H1 (cell line): ENCODE measurements around the gene KCTD7. TPM values are rescaled to one million over a fixed set of nuclear protein-coding genes. Genes with fewer than 3 reads are reported as not detected.

Source experiments
- CTCF ChIA-PET: fragments of 300-600 bp; sonication (Branson Sonifier 250); formaldehyde crosslinking; loops from one replicate; lab custom pipeline; 2021; ENCODE audit not compliant: partially characterized antibody; lab: Charles Lee
- POLR2A ChIA-PET: fragments of 300-600 bp; sonication (Branson Sonifier 250); formaldehyde crosslinking; loops from one replicate; lab custom pipeline; 2021; ENCODE audit warnings: inconsistent platforms; ENCODE audit not compliant: partially characterized antibody; lab: Charles Lee
- DNase-seq, 2 experiments: peaks; one replicate each; pipeline versions ENCODE4 v3.0.0 to v3.0.0-alpha.2; 2010 to 2022; ENCODE audit warnings: low spot score in 2 of 2, low read depth in 1 of 2, mixed read lengths in 1 of 2
- FAIRE-seq: peaks from 2 replicates; lab custom pipeline; 2011; peaks lifted over from hg19 to GRCh38; lab: Jason Lieb, UNC
- H2AFZ ChIP-seq: 2 replicates; pipeline ENCODE4 v1.8.1; 2012; ENCODE audit warnings: low read length, inconsistent platforms
- H2AK5ac ChIP-seq: 2 replicates; pipeline ENCODE4 v1.6.1; 2013; ENCODE audit warnings: low read depth, low read length
- H2BK120ac ChIP-seq: replicated peaks from 2 replicates; pipeline ENCODE3; 2013; ENCODE audit warnings: low read depth, low read length, inconsistent platforms
- H2BK12ac ChIP-seq: 2 replicates; pipeline ENCODE4 v1.6.1; 2013; ENCODE audit warnings: low read depth, low read length
- H2BK15ac ChIP-seq: 2 replicates; pipeline ENCODE4 v1.6.1; 2013; ENCODE audit warnings: low read length
- H2BK20ac ChIP-seq: 2 replicates; pipeline ENCODE4 v1.6.1; 2013; ENCODE audit warnings: low read length
- H2BK5ac ChIP-seq: 2 replicates; pipeline ENCODE4 v1.6.1; 2013; ENCODE audit warnings: low read depth, low read length
- H3K14ac ChIP-seq: 2 replicates; pipeline ENCODE4 v1.6.1; 2013; ENCODE audit warnings: inconsistent platforms; ENCODE audit not compliant: insufficient read length
- H3K18ac ChIP-seq: 2 replicates; pipeline ENCODE4 v1.6.1; 2013; ENCODE audit warnings: low read length; ENCODE audit errors: extremely low read depth
- H3K23ac ChIP-seq: 2 replicates; pipeline ENCODE4 v1.6.1; 2013; ENCODE audit warnings: inconsistent platforms; ENCODE audit not compliant: insufficient read length
- H3K23me2 ChIP-seq: 2 replicates; pipeline ENCODE4 v1.6.1; 2013; ENCODE audit warnings: low read depth, low read length
- H3K27ac ChIP-seq: 2 replicates; pipeline ENCODE4 v1.6.1; 2011; ENCODE audit warnings: low read depth, low read length, inconsistent platforms
- H3K27me3 ChIP-seq, 4 experiments: replicated peaks in 1 of 4; 1 replicate in 1 of 4; 2 replicates in 3 of 4; pipeline versions ENCODE4 v1.6.1 to v1.8.1; 2011 to 2013; ENCODE audit warnings: low read length in 3 of 4, mild to moderate bottlenecking in 3 of 4, inconsistent platforms in 2 of 4, mixed read lengths in 2 of 4, moderate library complexity in 1 of 4; ENCODE audit not compliant: control insufficient read depth in 3 of 4, insufficient read depth in 3 of 4; ENCODE audit errors: extremely low read depth in 1 of 4
- H3K36me3 ChIP-seq, 4 experiments: 2 replicates each; pipeline versions ENCODE4 v1.6.1 to v1.8.1; 2011 to 2013; ENCODE audit warnings: mild to moderate bottlenecking in 4 of 4, low read length in 3 of 4, moderate library complexity in 2 of 4, control low read depth in 1 of 4, inconsistent platforms in 1 of 4; ENCODE audit not compliant: insufficient read depth in 4 of 4, control insufficient read depth in 2 of 4
- H3K4ac ChIP-seq: replicated peaks from 2 replicates; pipeline ENCODE3; 2013; ENCODE audit warnings: low read length, low read depth, mixed read lengths, inconsistent platforms; ENCODE audit not compliant: insufficient read length
- H3K4me1 ChIP-seq, 4 experiments: replicated peaks in 1 of 4; 1 replicate in 1 of 4; 2 replicates in 3 of 4; pipeline versions ENCODE4 v1.6.1 to v1.8.1; 2011 to 2013; ENCODE audit warnings: low read length in 3 of 4, inconsistent platforms in 2 of 4, mixed read lengths in 1 of 4; ENCODE audit not compliant: insufficient read depth in 4 of 4, control insufficient read depth in 3 of 4
- H3K4me2 ChIP-seq, 2 experiments: 2 replicates each; pipeline versions ENCODE4 v1.6.1 to v1.8.1; 2011 to 2013; ENCODE audit warnings: low read depth in 2 of 2, low read length in 2 of 2, control low read depth in 1 of 2, inconsistent platforms in 1 of 2, mild to moderate bottlenecking in 1 of 2; ENCODE audit not compliant: insufficient read depth in 1 of 2
- H3K4me3 ChIP-seq, 4 experiments: fragments of 200-600, 300-600 bp in 1 of 4; sonication (generic), shearing (Covaris generic), sonication (Bioruptor Twin) in 1 of 4; 2 replicates each; pipeline versions ENCODE4 v1.5.1 to v1.8.1; 2011 to 2016; ENCODE audit warnings: low read length in 4 of 4, low read depth in 3 of 4, control low read depth in 2 of 4, inconsistent platforms in 2 of 4, mild to moderate bottlenecking in 2 of 4, mixed read lengths in 1 of 4, moderate library complexity in 1 of 4; ENCODE audit not compliant: insufficient read depth in 2 of 4; ENCODE audit errors: extremely low read depth in 1 of 4
- H3K56ac ChIP-seq: replicated peaks from 2 replicates; pipeline ENCODE3; 2013; ENCODE audit warnings: low read depth, mild to moderate bottlenecking, mixed read lengths, low read length, inconsistent platforms; ENCODE audit not compliant: insufficient read length
- H3K79me1 ChIP-seq: 2 replicates; pipeline ENCODE4 v1.6.1; 2013; ENCODE audit warnings: low read depth, low read length, control low read depth
- H3K79me2 ChIP-seq, 2 experiments: 2 replicates each; pipeline versions ENCODE4 v1.6.1 to v1.8.1; 2012 to 2013; ENCODE audit warnings: low read length in 2 of 2, mild to moderate bottlenecking in 2 of 2, inconsistent platforms in 1 of 2; ENCODE audit not compliant: insufficient read depth in 2 of 2, control insufficient read depth in 1 of 2
- H3K9ac ChIP-seq, 4 experiments: replicated peaks in 1 of 4; 1 replicate in 1 of 4; 2 replicates in 3 of 4; pipeline versions ENCODE4 v1.6.1 to v1.8.1; 2011 to 2013; ENCODE audit warnings: low read depth in 3 of 4, low read length in 3 of 4, control low read depth in 2 of 4, mild to moderate bottlenecking in 2 of 4, moderate library complexity in 2 of 4, inconsistent platforms in 1 of 4; ENCODE audit errors: extremely low read depth in 1 of 4
- H3K9me3 ChIP-seq, 2 experiments: 2 replicates each; pipeline versions ENCODE4 v1.6.1 to v1.8.1; 2012 to 2013; ENCODE audit warnings: mild to moderate bottlenecking in 2 of 2, moderate library complexity in 2 of 2, control low read depth in 1 of 2, inconsistent platforms in 1 of 2, low read depth in 1 of 2, low read length in 1 of 2, mixed read lengths in 1 of 2; ENCODE audit not compliant: insufficient read depth in 2 of 2
- H4K20me1 ChIP-seq, 2 experiments: replicated peaks in 1 of 2; 2 replicates each; pipeline versions ENCODE3 to v1.8.1; 2011 to 2013; ENCODE audit warnings: inconsistent platforms in 2 of 2, low read length in 2 of 2, mild to moderate bottlenecking in 1 of 2; ENCODE audit not compliant: insufficient read depth in 2 of 2, control insufficient read depth in 1 of 2
- H4K5ac ChIP-seq: 2 replicates; pipeline ENCODE4 v1.6.1; 2013; ENCODE audit warnings: low read length, low read depth, mixed read lengths, inconsistent platforms; ENCODE audit not compliant: insufficient read length
- H4K8ac ChIP-seq: 2 replicates; pipeline ENCODE4 v1.8.0; 2013; ENCODE audit warnings: mild to moderate bottlenecking, moderate library complexity, low read length, inconsistent platforms; ENCODE audit not compliant: insufficient read depth; ENCODE audit errors: extremely low read depth
- H4K91ac ChIP-seq: replicated peaks from 2 replicates; pipeline ENCODE3; 2013; ENCODE audit warnings: low read length, mixed read lengths, inconsistent platforms; ENCODE audit not compliant: insufficient read length
- ASH2L ChIP-seq: fragments of 200-600, 300-600 bp; sonication (generic); IDR thresholded peaks from one replicate; pipeline ENCODE4 v1.7.1; 2017; ENCODE audit warnings: low read length
- BACH1 ChIP-seq: IDR thresholded peaks from 2 replicates; pipeline ENCODE4 v1.6.1; 2012; ENCODE audit warnings: low read length, improper control_type of control experiment
- BCL11A ChIP-seq, 2 experiments: IDR thresholded peaks; one replicate each; pipeline ENCODE4 v1.6.1; 2011; ENCODE audit warnings: low read depth in 2 of 2, low read length in 2 of 2, mild to moderate bottlenecking in 2 of 2
- CHD1 ChIP-seq: IDR thresholded peaks from 2 replicates; pipeline ENCODE4 v1.6.1; 2012; ENCODE audit warnings: low read depth, low read length, improper control_type of control experiment
- JUND ChIP-seq: IDR thresholded peaks from 2 replicates; pipeline ENCODE4 v1.6.1; 2011; ENCODE audit warnings: mild to moderate bottlenecking, improper control_type of control experiment, low read length
- KDM1A ChIP-seq: fragments of 200-600, 300-600 bp; sonication (generic); IDR thresholded peaks from 2 replicates; pipeline ENCODE4 v1.7.1; 2016; ENCODE audit warnings: mild to moderate bottlenecking, low read length, borderline replicate concordance
- KDM4A ChIP-seq: IDR thresholded peaks from one replicate; pipeline ENCODE4 v1.7.1; 2012; ENCODE audit warnings: low read depth, mild to moderate bottlenecking, moderate library complexity, low read length, inconsistent platforms; ENCODE audit not compliant: severe bottlenecking
- MAFK ChIP-seq: IDR thresholded peaks from 2 replicates; pipeline ENCODE4 v1.6.1; 2012; ENCODE audit warnings: low read depth, mild to moderate bottlenecking, improper control_type of control experiment, low read length
- POLR2AphosphoS5 ChIP-seq: IDR thresholded peaks from 2 replicates; pipeline ENCODE4 v1.6.1; 2011; ENCODE audit warnings: low read depth, low read length
- SP1 ChIP-seq: IDR thresholded peaks from 2 replicates; pipeline ENCODE4 v1.6.1; 2011; ENCODE audit warnings: low read depth, low read length
- whole genome bisulfite sequencing, 2 experiments: shearing (Covaris generic) in 1 of 2; methylation state at CpG; one replicate each; pipeline versions ENCODE4 v1.1.6 to v1.1.7; 2013 to 2015; ENCODE audit warnings: low lambda C conversion rate in 2 of 2, mixed read lengths in 2 of 2, inconsistent platforms in 1 of 2, low coverage in 1 of 2, missing lambda C conversion rate in 1 of 2; ENCODE audit not compliant: insufficient replicate concordance in 2 of 2, insufficient coverage in 1 of 2, insufficient read length in 1 of 2; ENCODE audit errors: extremely low coverage in 1 of 2, missing lambda C conversion rate in 1 of 2; 5-methylcytosine and 5-hydroxymethylcytosine counted together
- polyA plus RNA-seq, 7 experiments: library from polyadenylated mRNA; depleted of rRNA in 3 of 7; stranded (reverse) in 5 of 7; unstranded in 2 of 7; fragments of >200 nt in 5 of 7; fragments of 200-250 nt in 2 of 7; gene quantifications; 1 replicate in 5 of 7; 2 replicates in 1 of 7; 4 replicates in 1 of 7; pipeline versions ENCODE4 v1.2.1 to v1.2.3, GENCODE V29; 2011 to 2013; ENCODE audit warnings: missing spikeins in 2 of 7, mixed read lengths in 2 of 7
- total RNA-seq: library from RNA; stranded (reverse); fragmentation: NEBNext Ultra II Directional; extraction: Animal tissue kit (Norgen Biotek cat#: 25700); gene quantifications from 2 replicates; pipeline ENCODE4 v1.2.1, GENCODE V29; 2021

The KCTD7 gene
- total and polyA plus RNA-seq, 2 of the 8 experiments (the other 6 are each of a cell fraction or from before 2014, with no cell fraction given) = 8.6 to 11.9 TPM

DNA sequence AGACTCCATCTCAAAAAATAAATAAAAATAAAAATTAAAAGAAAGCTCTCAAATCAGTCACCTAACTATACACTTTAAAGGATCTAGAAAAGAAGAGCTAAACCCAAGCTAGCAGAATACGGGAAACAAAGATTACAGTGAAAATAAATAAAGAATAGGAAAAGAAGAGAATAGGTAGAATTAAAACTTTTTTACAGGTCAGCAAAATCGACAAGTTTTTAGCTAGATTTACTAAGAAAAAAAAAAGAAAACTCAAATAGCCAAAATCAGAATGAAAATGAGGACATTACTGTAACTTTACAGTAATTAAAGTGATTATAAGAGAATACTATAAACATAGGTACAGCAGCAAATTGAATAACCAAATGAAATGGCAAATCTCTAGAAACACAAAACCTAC lies 60.4 kb downstream of the KCTD7 start:
- CTCF ChIA-PET = no interaction called here
- no peak overlapping the region for H2BK20ac ChIP-seq
- H3K9me3 ChIP-seq = no peaks in the 10 kb centered on the region
- H3K79me2 ChIP-seq = peaks cover 0 to 3% of the 10 kb centered on the region in 2 experiments; a peak in 1 of 4 replicates
- POLR2A ChIA-PET = interaction anchor here (1.5 to 1.7 kb wide), 2 partner anchors 9 to 35 kb away, joined by 4 read pairs; no protein-coding TSS in a partner anchor
- H3K9ac ChIP-seq = no peak overlapping the region
- H3K27me3 ChIP-seq = no peaks in the 10 kb centered on the region; a peak in 1 of 7 replicates
- no peak overlapping the region for H3K27ac ChIP-seq
- no peaks in the 10 kb centered on the region for H3K36me3 ChIP-seq
- H4K8ac ChIP-seq = no peak overlapping the region
- no peak overlapping the region for H2BK120ac ChIP-seq
- no peak overlapping the region for H2BK12ac ChIP-seq
- H4K20me1 ChIP-seq = peaks cover under 1 to 1% of the 10 kb centered on the region in 2 experiments
- H3K4ac ChIP-seq = no peak overlapping the region
- DNase-seq (no peak), FAIRE-seq (no peak)
- H2BK5ac ChIP-seq = no peak overlapping the region
- H2AK5ac ChIP-seq = no peak overlapping the region
- H4K5ac ChIP-seq = no peak overlapping the region
- H3K4me3 ChIP-seq = no peak overlapping the region
- H3K4me2 ChIP-seq = no peak overlapping the region
- H4K91ac ChIP-seq = no peak overlapping the region
- H2AFZ ChIP-seq = no peak overlapping the region
- H3K18ac ChIP-seq = no peak overlapping the region
- WGBS, 2 experiments = 78% methylated on average over 2 of the region's 2 CpGs; no CpG with 5 or more reads in 1 of the 2 experiments
- no peak overlapping the region for H3K23ac ChIP-seq
- no peaks in the 10 kb centered on the region for H3K23me2 ChIP-seq
- H3K14ac ChIP-seq = no peak overlapping the region
- H3K79me1 ChIP-seq = no peaks in the 10 kb centered on the region
- no peak overlapping the region for H2BK15ac ChIP-seq
- no peak overlapping the region for H3K56ac ChIP-seq
- H3K4me1 ChIP-seq = no peaks in the 10 kb centered on the region
- TF ChIP-seq KDM4A (no peak), POLR2AphosphoS5 (no peak), BCL11A (IDR thresholded peaks at IDR 0.05; ENCODE audit: low read depth in 2 of 2, low read length in 2 of 2) (no peak), KDM1A (no peak), CHD1 (no peak), SP1 (no peak), JUND (no peak), MAFK (no peak), BACH1 (no peak), ASH2L (no peak)
